VCaP (cell line): ENCODE results near the gene CTNND2.

Source experiments
- H3K27ac ChIP-seq: fragments of 450-650 bp; 2 replicates; pipeline ENCODE4 v1.5.1; 2017
- TF ChIP-seq, protein P1 (sequence below): fragments of 450-650 bp; conservative IDR thresholded peaks from 2 replicates; pipeline ENCODE4 v1.5.1; 2017; ENCODE audit warnings: mild to moderate bottlenecking, moderate library complexity

Gene CTNND2

DNA sequence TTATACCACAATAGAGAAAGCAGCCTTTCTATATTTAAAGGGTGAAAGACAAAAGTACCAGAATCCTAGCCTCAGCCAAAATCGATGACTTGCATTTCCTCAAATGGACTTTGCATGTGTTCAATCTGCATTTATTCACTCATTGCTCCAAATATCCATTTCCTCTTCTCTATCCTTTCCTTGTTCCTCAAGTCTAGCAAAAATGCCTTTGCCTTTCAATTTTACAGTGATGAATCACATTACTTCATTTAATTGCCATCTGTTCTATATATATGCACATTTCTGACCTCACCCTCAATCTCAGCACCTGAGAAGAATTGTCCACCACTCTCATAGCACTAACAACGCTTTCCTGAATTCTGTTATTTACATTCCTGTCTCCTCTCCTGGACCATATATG is 329.5 kb downstream of the CTNND2 start:
- TF ChIP-seq, protein P1, sequence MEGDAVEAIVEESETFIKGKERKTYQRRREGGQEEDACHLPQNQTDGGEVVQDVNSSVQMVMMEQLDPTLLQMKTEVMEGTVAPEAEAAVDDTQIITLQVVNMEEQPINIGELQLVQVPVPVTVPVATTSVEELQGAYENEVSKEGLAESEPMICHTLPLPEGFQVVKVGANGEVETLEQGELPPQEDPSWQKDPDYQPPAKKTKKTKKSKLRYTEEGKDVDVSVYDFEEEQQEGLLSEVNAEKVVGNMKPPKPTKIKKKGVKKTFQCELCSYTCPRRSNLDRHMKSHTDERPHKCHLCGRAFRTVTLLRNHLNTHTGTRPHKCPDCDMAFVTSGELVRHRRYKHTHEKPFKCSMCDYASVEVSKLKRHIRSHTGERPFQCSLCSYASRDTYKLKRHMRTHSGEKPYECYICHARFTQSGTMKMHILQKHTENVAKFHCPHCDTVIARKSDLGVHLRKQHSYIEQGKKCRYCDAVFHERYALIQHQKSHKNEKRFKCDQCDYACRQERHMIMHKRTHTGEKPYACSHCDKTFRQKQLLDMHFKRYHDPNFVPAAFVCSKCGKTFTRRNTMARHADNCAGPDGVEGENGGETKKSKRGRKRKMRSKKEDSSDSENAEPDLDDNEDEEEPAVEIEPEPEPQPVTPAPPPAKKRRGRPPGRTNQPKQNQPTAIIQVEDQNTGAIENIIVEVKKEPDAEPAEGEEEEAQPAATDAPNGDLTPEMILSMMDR, result no peak
- H3K27ac ChIP-seq, result no peak overlapping the region

DNA sequence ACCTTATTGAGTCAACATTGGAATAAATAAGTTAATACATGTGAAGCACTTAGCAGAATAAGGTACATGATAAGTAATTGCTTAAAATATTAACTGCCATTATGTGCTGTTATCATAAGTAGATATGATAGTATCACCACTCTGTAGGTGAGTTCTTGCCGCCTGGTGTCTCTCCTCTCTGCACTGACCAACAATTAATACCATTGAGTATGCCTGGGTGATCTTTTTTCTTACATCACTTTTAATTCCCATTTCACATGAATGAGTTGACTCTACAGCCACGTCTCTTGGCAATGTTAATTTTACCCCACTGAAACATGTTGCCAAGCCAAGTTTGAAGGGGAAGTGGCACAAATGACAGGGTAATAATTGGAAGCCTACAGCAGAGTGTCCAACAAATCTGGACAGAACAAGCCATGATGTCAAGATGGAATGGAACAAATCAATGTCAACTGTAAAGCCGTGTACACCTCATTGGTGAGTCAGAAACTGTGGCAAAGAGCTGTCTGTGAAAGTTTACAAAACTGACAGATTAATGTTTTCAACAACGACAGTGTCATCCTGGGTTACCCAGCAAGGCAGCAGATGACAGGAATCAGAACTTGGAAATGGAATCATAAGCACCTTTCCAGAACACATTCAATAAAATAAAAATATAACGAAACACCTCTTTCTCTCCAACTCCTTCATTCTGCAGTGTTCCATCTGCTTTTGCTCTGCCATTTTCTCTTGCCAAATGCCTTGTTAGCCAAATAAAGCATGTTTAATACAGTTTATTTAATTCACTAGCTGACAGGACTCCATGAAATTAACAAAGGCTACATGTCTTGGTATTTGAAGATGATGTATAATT is 330.9 kb downstream of the CTNND2 start:
- no peak overlapping the region for H3K27ac ChIP-seq
- TF ChIP-seq, protein P1, result no peak

DNA sequence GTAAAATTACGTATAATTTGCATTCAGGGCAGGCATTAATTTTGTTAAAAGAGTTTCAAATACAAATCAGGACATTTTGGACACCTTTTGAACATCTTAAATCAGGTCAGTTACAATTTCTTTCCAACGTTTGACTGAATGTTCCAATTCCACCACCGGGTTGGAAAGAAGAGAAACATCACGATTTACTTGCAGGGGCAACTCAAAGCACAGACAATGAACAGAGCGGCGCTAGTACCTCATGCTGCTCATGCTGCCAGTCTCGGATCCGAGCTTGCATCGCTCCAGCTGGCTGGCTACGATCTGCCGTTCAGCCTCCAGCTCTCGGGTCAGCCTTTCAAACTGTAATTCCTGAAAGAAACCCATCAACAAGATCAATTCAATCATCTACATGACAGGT is 339.5 kb downstream of the CTNND2 start:
- no peak overlapping the region for H3K27ac ChIP-seq
- TF ChIP-seq, protein P1, result no peak

DNA sequence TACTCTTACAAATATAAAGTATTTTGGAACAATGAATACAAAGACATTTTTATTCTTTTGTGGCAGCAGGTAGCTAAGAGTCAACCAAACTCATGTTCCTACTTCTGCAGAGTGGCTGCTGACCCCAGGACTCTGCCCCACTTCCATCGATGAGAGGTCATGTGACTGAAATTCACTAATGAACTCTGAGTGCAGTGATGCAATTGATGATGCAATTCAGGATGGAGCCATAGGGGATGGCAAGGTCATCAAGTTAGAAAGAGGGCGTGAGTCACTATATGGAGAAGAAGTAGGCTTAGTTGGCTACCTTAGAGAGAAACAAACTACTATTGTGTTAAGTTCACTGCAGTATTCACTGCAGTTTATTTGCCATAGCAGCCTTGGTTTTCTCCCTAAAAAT is 340.4 kb downstream of the CTNND2 start:
- H3K27ac ChIP-seq, result no peak overlapping the region
- TF ChIP-seq, protein P1, result no peak

DNA sequence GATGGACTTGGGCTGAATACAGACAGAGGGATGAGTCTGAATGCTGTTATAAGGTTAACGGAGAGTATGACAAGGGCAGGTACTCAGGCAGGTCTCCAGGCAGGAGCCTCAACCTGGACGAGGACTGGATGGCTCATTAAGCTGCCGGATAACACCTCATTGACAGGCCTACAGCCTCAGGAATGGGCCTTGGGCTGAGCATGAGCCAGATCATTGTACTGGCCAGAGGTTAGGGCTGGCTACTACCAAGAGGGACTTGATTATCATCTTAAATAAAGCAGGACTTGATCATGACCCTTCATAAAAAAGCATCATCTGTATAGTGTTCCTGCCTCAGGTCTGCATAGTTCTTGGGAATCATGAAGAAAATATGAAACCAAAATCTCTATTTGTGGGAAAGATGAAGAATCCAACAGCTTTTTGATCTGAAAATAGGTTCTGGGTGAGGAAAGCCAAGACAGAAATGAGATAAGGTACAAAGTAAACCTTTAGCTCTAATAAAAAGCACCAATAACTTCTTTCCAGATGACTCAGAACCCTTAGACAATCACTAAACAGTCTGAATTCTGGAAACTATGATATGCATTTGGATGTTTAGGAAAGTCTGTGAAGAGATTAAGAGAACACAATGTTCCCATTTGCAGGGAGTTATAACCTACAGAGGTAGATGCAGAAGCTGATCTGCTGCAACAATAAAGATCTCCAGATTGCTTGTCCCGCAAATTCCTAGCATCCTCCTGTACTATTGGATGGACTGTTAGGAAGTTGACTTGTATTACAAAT is 343.1 kb downstream of the CTNND2 start:
- TF ChIP-seq, protein P1, result no peak
- H3K27ac ChIP-seq, result peak overlapping the region; percentile 37

DNA sequence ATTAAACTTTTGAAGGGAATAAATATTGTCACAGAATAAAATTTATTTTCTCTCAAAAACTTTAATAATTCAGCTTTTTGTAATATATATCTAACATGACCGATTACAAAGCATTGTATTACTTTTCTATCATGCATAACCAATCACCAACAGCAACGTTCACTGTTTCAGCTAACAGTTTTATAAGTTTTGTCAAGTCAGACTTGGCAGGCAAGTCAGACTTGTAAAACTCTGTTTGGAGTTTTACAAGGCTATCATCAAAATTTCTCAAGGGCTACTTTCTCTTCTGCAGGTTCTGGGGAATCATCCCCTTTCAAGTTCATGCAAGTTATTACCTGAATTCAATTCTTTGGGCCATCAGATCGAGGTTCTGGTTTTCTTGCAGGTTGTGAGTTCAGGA is 347.2 kb downstream of the CTNND2 start:
- no peak overlapping the region; the same call in 1 of the 2 replicates for H3K27ac ChIP-seq
- TF ChIP-seq, protein P1, result no peak

DNA sequence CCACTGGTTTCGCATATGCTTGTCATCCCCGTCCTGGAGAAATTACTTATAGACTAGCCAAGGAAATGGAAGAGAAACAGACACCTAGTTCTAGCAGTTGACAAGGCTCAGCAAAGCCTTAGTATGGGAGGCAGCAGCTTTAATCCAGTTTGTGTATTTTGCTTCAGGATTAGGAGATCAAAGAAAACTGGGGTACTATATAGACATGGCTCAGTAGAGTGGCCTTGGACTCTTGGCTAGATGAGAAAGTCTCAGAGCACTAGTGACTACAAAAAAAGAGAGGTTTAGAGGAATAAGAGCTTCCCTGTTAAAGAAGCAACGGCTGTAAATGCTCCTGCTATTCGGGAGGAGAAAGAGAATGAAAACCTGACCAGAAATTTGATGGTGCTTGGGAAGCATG is 349.1 kb downstream of the CTNND2 start:
- H3K27ac ChIP-seq, result no peak overlapping the region
- TF ChIP-seq, protein P1, result no peak
